ENCODE data around the gene NABP1. TPM values are rescaled to one million over a fixed set of nuclear protein-coding genes. Genes with fewer than 3 reads are reported as not detected.

The NABP1 gene
- total and polyA plus RNA-seq, 10 of the 15 experiments (the other 5 are each of a cell fraction or from before 2014, with no cell fraction given): 22.9 to 65.7 (median 39.9) TPM

- intact Hi-C loops (cut with micrococcal nuclease; ENCODE audit: unreplicated experiment): no loop called here
- TF ChIP-seq MEF2B (IDR thresholded peaks at IDR 0.05; ENCODE audit: partially characterized antibody, poor library complexity, severe bottlenecking) (no peak), IRF4 (IDR thresholded peaks at IDR 0.05; ENCODE audit: low read depth, low read length) (0 out of 2 replicates have a peak, but pooled peaks have one; percentile 11), RELB (IDR thresholded peaks at IDR 0.05; ENCODE audit: low read depth) (no peak), BCL11A (IDR thresholded peaks at IDR 0.05; ENCODE audit: low read depth, low read length) (no peak), FOS (IDR thresholded peaks at IDR 0.05; ENCODE audit: borderline replicate concordance, extremely low read depth, insufficient read length) (no peak), YY1 (IDR thresholded peaks at IDR 0.05; ENCODE audit: low read depth, low read length) (peak; percentile 61; the same call in 1 of the 2 replicates), RUNX3 (IDR thresholded peaks at IDR 0.05; ENCODE audit: low read length) (peak; percentile 41; the same call in 1 of the 2 replicates), CHD4 (IDR thresholded peaks at IDR 0.05) (no peak), GABPA (IDR thresholded peaks at IDR 0.05; ENCODE audit: low read depth) (no peak), NFIC (IDR thresholded peaks at IDR 0.05; ENCODE audit: low read depth, low read length) (peak; percentile 28; the same call in 1 of the 2 replicates), ETV6 (conservative IDR thresholded peaks at IDR 0.05 in 1 of 2, IDR thresholded peaks at IDR 0.05 in 1 of 2; ENCODE audit: borderline replicate concordance in 1 of 2, low read depth in 1 of 2) (peak in 1 of 2 experiments; percentile 51; a peak in 1 of 4 replicates), EED (IDR thresholded peaks at IDR 0.05; ENCODE audit: low read depth) (peak; percentile 44; the same call in 1 of the 2 replicates), E4F1 (IDR thresholded peaks at IDR 0.05; ENCODE audit: borderline replicate concordance, partially characterized antibody) (no peak), JUNB (IDR thresholded peaks at IDR 0.05) (0 out of 2 replicates have a peak, but pooled peaks have one; percentile 33), POU2F2 (IDR thresholded peaks at IDR 0.05; ENCODE audit: borderline replicate concordance, low read depth, low read length) (no peak), ZNF384 (IDR thresholded peaks at IDR 0.05; ENCODE audit: borderline replicate concordance, low read depth, low read length) (no peak)
- TF ChIP-seq, protein P1, sequence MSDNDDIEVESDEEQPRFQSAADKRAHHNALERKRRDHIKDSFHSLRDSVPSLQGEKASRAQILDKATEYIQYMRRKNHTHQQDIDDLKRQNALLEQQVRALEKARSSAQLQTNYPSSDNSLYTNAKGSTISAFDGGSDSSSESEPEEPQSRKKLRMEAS (IDR thresholded peaks at IDR 0.05; ENCODE audit: low read depth, low read length): no peak
- Histone ChIP-seq H3K4me3 (no peak overlapping the region), H3K36me3 (ENCODE audit: control insufficient read depth in 2 of 2, insufficient read depth in 2 of 2, low read length in 1 of 2) (no peaks in the 10 kb centered on the region), H3K9ac (ENCODE audit: control insufficient read depth, insufficient read depth, low read length) (no peak overlapping the region), H3K27ac (ENCODE audit: control insufficient read depth, insufficient read depth) (no peak overlapping the region), H3K27me3 (replicated peaks in 1 of 2; ENCODE audit: control insufficient read depth in 2 of 2, insufficient read depth in 2 of 2, low read length in 1 of 2) (no peaks in the 10 kb centered on the region), H4K20me1 (ENCODE audit: control insufficient read depth, insufficient read depth) (no peaks in the 10 kb centered on the region), H3K4me1 (ENCODE audit: control insufficient read depth, insufficient read depth, low read length) (peaks cover 24% of the 10 kb centered on the region; the same call in 1 of the 2 replicates), H3K9me3 (replicated peaks; ENCODE audit: control insufficient read depth, insufficient read depth, low read length) (peaks cover 3% of the 10 kb centered on the region), H2AFZ (ENCODE audit: control insufficient read depth, low read depth, low read length) (no peak overlapping the region), H3K4me2 (ENCODE audit: control insufficient read depth, insufficient read depth) (no peak overlapping the region), H3K79me2 (ENCODE audit: control insufficient read depth, insufficient read depth, low read length) (no peaks in the 10 kb centered on the region)
- BruUV-seq (replicated peaks): no TSS peak
- ChIA-PET SMC1A (ENCODE audit: uncharacterized antibody, unreplicated experiment) (interaction anchor here (1.2 to 6.3 kb wide), 3 partner anchors 12 to 24 kb away, joined by 4 to 67 read pairs (median 5); partner anchors contain the start of gene NABP1), RAD21 (ENCODE audit: unreplicated experiment) (interaction anchor here (6.2 kb wide), 2 partner anchors 12 to 47 kb away, joined by 52 to 67 read pairs; partner anchors contain the start of gene NABP1), CTCF (interaction anchor here (1.2 to 1.4 kb wide), 2 partner anchors 13 to 47 kb away, joined by 3 to 4 read pairs; no protein-coding TSS in a partner anchor), POLR2A (interaction anchor here (1.1 kb wide), 2 partner anchors 13 to 49 kb away, joined by 3 read pairs; partner anchors contain the start of gene NABP1)
- no peak for DNase-seq (ENCODE audit: low read depth, low spot score)
- ATAC-seq: no peak
- in situ Hi-C loops (cut with MboI): loop anchor here (25.0 kb wide), 1 partner anchor 778 kb away; the partner anchor contains the start of gene GLS
- FAIRE-seq: no peak
Measured at GRCh38 chr2:191664823-191665677, 12.9 kb upstream of the NABP1 start.
